T-helper 2 cell treated with Interferon-gamma antibody and Interleukin-4, amounts not matched to agents 5 μg/mL and 100 μg/mL, for 36 hours (primary cell): ENCODE data around the gene RHOC.

ENCODE experiments used
- DNase-seq: peaks from one replicate; pipeline ENCODE4 v3.0.0; 2021; ENCODE audit warnings: low spot score
- H3K27ac Mint-ChIP-seq: one replicate; pipeline ENCODE4 v1.8.0; 2021; ENCODE audit warnings: mild to moderate bottlenecking, mixed read lengths
- H3K27me3 Mint-ChIP-seq: one replicate; pipeline ENCODE4 v1.8.0; 2021; ENCODE audit warnings: low read depth, mixed read lengths
- H3K36me3 Mint-ChIP-seq: one replicate; pipeline ENCODE4 v1.8.0; 2021; ENCODE audit warnings: low read depth, mixed read lengths
- H3K4me1 Mint-ChIP-seq: one replicate; pipeline ENCODE4 v1.8.0; 2021; ENCODE audit warnings: low read depth, mixed read lengths
- H3K4me3 Mint-ChIP-seq: one replicate; pipeline ENCODE4 v1.8.0; 2022; ENCODE audit warnings: mild to moderate bottlenecking, moderate library complexity, mixed read lengths
- H3K9me3 Mint-ChIP-seq: one replicate; pipeline ENCODE4 v1.8.0; 2021; ENCODE audit warnings: mixed read lengths

RHOC gene

GRCh38 chr1:112673592-112674439, 33.1 kb downstream of the RHOC start:
- Mint-ChIP-seq H3K9me3 (no peaks in the 10 kb centered on the region), H3K4me1 (peaks cover 45% of the 10 kb centered on the region), H3K27me3 (no peaks in the 10 kb centered on the region), H3K27ac (peak overlapping the region; percentile 99), H3K4me3 (peak overlapping the region; percentile 98), H3K36me3 (peaks cover 46% of the 10 kb centered on the region)
- no peak for DNase-seq

- H3K27ac Mint-ChIP-seq = no peak overlapping the region
- DNase-seq = no peak
- no peaks in the 10 kb centered on the region for H3K9me3 Mint-ChIP-seq
- H3K4me3 Mint-ChIP-seq = no peak overlapping the region
- peaks cover 50% of the 10 kb centered on the region for H3K4me1 Mint-ChIP-seq
- no peaks in the 10 kb centered on the region for H3K27me3 Mint-ChIP-seq
- peaks cover 54% of the 10 kb centered on the region for H3K36me3 Mint-ChIP-seq
Measured at GRCh38 chr1:112672842-112673241, 34.1 kb downstream of the RHOC start.

GRCh38 chr1:112672009-112672408, 34.9 kb downstream of the RHOC start:
- no peaks in the 10 kb centered on the region for H3K9me3 Mint-ChIP-seq
- H3K4me1 Mint-ChIP-seq = peaks cover 48% of the 10 kb centered on the region
- DNase-seq = no peak
- peaks cover 62% of the 10 kb centered on the region for H3K36me3 Mint-ChIP-seq
- H3K4me3 Mint-ChIP-seq = no peak overlapping the region
- H3K27ac Mint-ChIP-seq = no peak overlapping the region
- H3K27me3 Mint-ChIP-seq = no peaks in the 10 kb centered on the region

- no peak for DNase-seq
- H3K4me1 Mint-ChIP-seq = peaks cover 29% of the 10 kb centered on the region
- H3K27ac Mint-ChIP-seq = peak overlapping the region; percentile 62
- no peak overlapping the region for H3K4me3 Mint-ChIP-seq
- H3K36me3 Mint-ChIP-seq = peaks cover 78% of the 10 kb centered on the region
- H3K9me3 Mint-ChIP-seq = no peaks in the 10 kb centered on the region
- H3K27me3 Mint-ChIP-seq = no peaks in the 10 kb centered on the region
Measured at GRCh38 chr1:112666946-112667345, 40.0 kb downstream of the RHOC start.

- no peak overlapping the region for H3K4me3 Mint-ChIP-seq
- H3K4me1 Mint-ChIP-seq = peaks cover 26% of the 10 kb centered on the region
- DNase-seq = no peak
- no peaks in the 10 kb centered on the region for H3K27me3 Mint-ChIP-seq
- H3K9me3 Mint-ChIP-seq = no peaks in the 10 kb centered on the region
- no peak overlapping the region for H3K27ac Mint-ChIP-seq
- peaks cover 76% of the 10 kb centered on the region for H3K36me3 Mint-ChIP-seq
Measured at GRCh38 chr1:112665857-112666256, 41.1 kb downstream of the RHOC start.

- Mint-ChIP-seq H3K27ac (peak overlapping the region; percentile 26), H3K4me1 (peaks cover 8% of the 10 kb centered on the region), H3K36me3 (peaks cover 59% of the 10 kb centered on the region), H3K9me3 (no peaks in the 10 kb centered on the region), H3K4me3 (no peak overlapping the region), H3K27me3 (no peaks in the 10 kb centered on the region)
- no peak for DNase-seq
Measured at GRCh38 chr1:112651205-112651604, 55.7 kb downstream of the RHOC start.
